IMR-90 (cell line): ENCODE data around the gene TK1. TPM values are rescaled to one million over a fixed set of nuclear protein-coding genes. Genes with fewer than 3 reads are reported as not detected.

Experiments
- ATAC-seq: fragments of 200-7000 bp; cut with Tn5 transposase; 2 replicates; pipeline ENCODE4 v1.9.1; 2020; ENCODE audit warnings: low read depth, mild to moderate bottlenecking, moderate library complexity
- BruUV-seq: library from RNA; stranded (reverse); fragments of 400-500 nt; replicated peaks from 2 replicates; lab custom pipeline; 2021; lab: Mats Ljungman, UMichigan
- CTCF ChIA-PET: fragments of 300-600 bp; formaldehyde crosslinking; extraction: SDS; loops from one replicate; lab custom pipeline; 2021; ENCODE audit warnings: antibody characterized with exemption; lab: Yijun Ruan, JAX
- POLR2A ChIA-PET: fragments of 300-600 bp; sonication (Branson Sonifier 250); formaldehyde crosslinking; loops from one replicate; lab custom pipeline; 2022; ENCODE audit warnings: antibody characterized with exemption; ENCODE audit not compliant: unreplicated experiment; lab: Charles Lee
- DNase-seq: peaks from one replicate; pipeline ENCODE4 v3.0.0; 2013
- H2AFZ ChIP-seq: replicated peaks from 2 replicates; pipeline ENCODE3; 2013; ENCODE audit warnings: low read length, mild to moderate bottlenecking; ENCODE audit not compliant: poor library complexity
- H2AK5ac ChIP-seq: 2 replicates; pipeline ENCODE4 v1.6.1; 2013; ENCODE audit warnings: low read depth, low read length, inconsistent platforms
- H2AK9ac ChIP-seq: replicated peaks from 2 replicates; pipeline ENCODE3; 2013; ENCODE audit warnings: mild to moderate bottlenecking, low read depth, low read length, moderate library complexity; ENCODE audit not compliant: poor library complexity
- H2BK120ac ChIP-seq: 2 replicates; pipeline ENCODE4 v1.6.1; 2013; ENCODE audit warnings: low read depth, low read length, inconsistent platforms
- H2BK15ac ChIP-seq: 3 replicates; pipeline ENCODE4 v1.6.1; 2013; ENCODE audit warnings: low read depth, low read length, inconsistent platforms
- H2BK20ac ChIP-seq: 2 replicates; pipeline ENCODE4 v1.6.1; 2013; ENCODE audit warnings: low read depth, mild to moderate bottlenecking, inconsistent platforms, low read length, moderate library complexity
- H2BK5ac ChIP-seq: 2 replicates; pipeline ENCODE4 v1.6.1; 2013; ENCODE audit warnings: mild to moderate bottlenecking, low read depth, low read length, inconsistent platforms; ENCODE audit not compliant: poor library complexity, severe bottlenecking
- H3K14ac ChIP-seq: replicated peaks from 2 replicates; pipeline ENCODE4 v1.6.1; 2013; ENCODE audit warnings: low read depth, low read length, inconsistent platforms
- H3K18ac ChIP-seq: 2 replicates; pipeline ENCODE4 v1.6.1; 2013; ENCODE audit warnings: low read depth, low read length, control low read depth
- H3K23ac ChIP-seq: 2 replicates; pipeline ENCODE4 v1.6.1; 2013; ENCODE audit warnings: low read depth, low read length, inconsistent platforms
- H3K27ac ChIP-seq: 2 replicates; pipeline ENCODE4 v1.5.1; 2013; ENCODE audit warnings: mild to moderate bottlenecking, control low read depth, low read length; ENCODE audit not compliant: insufficient read depth
- H3K27me3 ChIP-seq: 2 replicates; pipeline ENCODE4 v1.6.1; 2013; ENCODE audit warnings: low read length; ENCODE audit not compliant: control insufficient read depth, insufficient read depth
- H3K36me3 ChIP-seq: 2 replicates; pipeline ENCODE4 v1.6.1; 2013; ENCODE audit warnings: low read length, mixed read lengths; ENCODE audit not compliant: control insufficient read depth, insufficient read depth
- H3K4ac ChIP-seq: 2 replicates; pipeline ENCODE4 v1.6.1; 2013; ENCODE audit warnings: low read depth, low read length, inconsistent platforms
- H3K4me1 ChIP-seq: 2 replicates; pipeline ENCODE4 v1.6.1; 2013; ENCODE audit warnings: low read length, mixed read lengths; ENCODE audit not compliant: control insufficient read depth, insufficient read depth
- H3K4me2 ChIP-seq: 2 replicates; pipeline ENCODE4 v1.6.1; 2013; ENCODE audit warnings: low read depth, mild to moderate bottlenecking, control low read depth, low read length, moderate library complexity
- H3K4me3 ChIP-seq: 2 replicates; pipeline ENCODE4 v1.5.1; 2013; ENCODE audit warnings: low read depth, mild to moderate bottlenecking, control low read depth, low read length, moderate library complexity; ENCODE audit not compliant: insufficient read depth
- H3K56ac ChIP-seq: 2 replicates; pipeline ENCODE4 v1.6.1; 2013; ENCODE audit warnings: low read length, inconsistent platforms; ENCODE audit not compliant: insufficient read depth; ENCODE audit errors: extremely low read depth
- H3K79me1 ChIP-seq, 2 experiments: 2 replicates each; pipeline ENCODE4 v1.6.1; 2013; ENCODE audit warnings: low read length in 2 of 2, inconsistent platforms in 1 of 2, low read depth in 1 of 2
- H3K9ac ChIP-seq: 2 replicates; pipeline ENCODE4 v1.6.1; 2013; ENCODE audit warnings: low read depth, low read length, control low read depth
- H3K9me1 ChIP-seq: 2 replicates; pipeline ENCODE4 v1.6.1; 2013; ENCODE audit warnings: low read length, inconsistent platforms; ENCODE audit not compliant: insufficient read depth
- H3K9me3 ChIP-seq: 2 replicates; pipeline ENCODE4 v1.6.1; 2013; ENCODE audit warnings: low read length; ENCODE audit not compliant: control insufficient read depth, insufficient read depth
- H4K20me1 ChIP-seq: 2 replicates; pipeline ENCODE4 v1.6.1; 2013; ENCODE audit warnings: low read length, inconsistent platforms; ENCODE audit not compliant: insufficient read depth
- H4K5ac ChIP-seq: 2 replicates; pipeline ENCODE4 v1.6.1; 2013; ENCODE audit warnings: mild to moderate bottlenecking, low read depth, low read length, control low read depth
- H4K8ac ChIP-seq, 2 experiments: 2 replicates each; pipeline ENCODE4 v1.6.1; 2013; ENCODE audit warnings: low read depth in 2 of 2, low read length in 2 of 2, control low read depth in 1 of 2, inconsistent platforms in 1 of 2
- H4K91ac ChIP-seq: 2 replicates; pipeline ENCODE4 v1.6.1; 2013; ENCODE audit warnings: low read depth, low read length, inconsistent platforms; ENCODE audit not compliant: insufficient read depth
- BHLHE40 ChIP-seq: fragments of 150-350 bp; IDR thresholded peaks from 2 replicates; pipeline ENCODE4 v1.6.1; 2016; ENCODE audit warnings: mild to moderate bottlenecking, low read depth, low read length
- CEBPB ChIP-seq: IDR thresholded peaks from 2 replicates; pipeline ENCODE4 v1.6.1; 2012; ENCODE audit warnings: low read depth, low read length, improper control_type of control experiment
- CHD1 ChIP-seq: IDR thresholded peaks from 2 replicates; pipeline ENCODE4 v1.6.1; 2012; ENCODE audit warnings: low read depth, low read length, improper control_type of control experiment
- CTCF ChIP-seq: conservative IDR thresholded peaks from 2 replicates; pipeline ENCODE4 v1.5.1; 2012; ENCODE audit warnings: mild to moderate bottlenecking, low read depth, low read length, improper control_type of control experiment
- FOS ChIP-seq: fragments of 150-350 bp; IDR thresholded peaks from 2 replicates; pipeline ENCODE4 v1.6.1; 2016; ENCODE audit warnings: low read depth, low read length
- MAFK ChIP-seq: IDR thresholded peaks from 2 replicates; pipeline ENCODE4 v1.6.1; 2012; ENCODE audit warnings: low read depth, low read length, improper control_type of control experiment
- MXI1 ChIP-seq: IDR thresholded peaks from 2 replicates; pipeline ENCODE4 v1.6.1; 2012; ENCODE audit warnings: low read depth, mild to moderate bottlenecking, low read length, moderate library complexity, borderline replicate concordance
- NFE2L2 ChIP-seq: fragments of 150-350 bp; IDR thresholded peaks from 2 replicates; pipeline ENCODE4 v1.6.1; 2016; ENCODE audit warnings: low read depth, mild to moderate bottlenecking, low read length
- POLR2A ChIP-seq: IDR thresholded peaks from 2 replicates; pipeline ENCODE4 v1.6.1; 2012; ENCODE audit warnings: mild to moderate bottlenecking, low read depth, low read length
- RAD21 ChIP-seq: IDR thresholded peaks from 2 replicates; pipeline ENCODE4 v1.6.1; 2012; ENCODE audit warnings: low read length, improper control_type of control experiment
- RCOR1 ChIP-seq: IDR thresholded peaks from 2 replicates; pipeline ENCODE4 v1.6.1; 2012; ENCODE audit warnings: mild to moderate bottlenecking, low read length, improper control_type of control experiment; ENCODE audit not compliant: insufficient replicate concordance
- SMC3 ChIP-seq: fragments of 150-350 bp; IDR thresholded peaks from 2 replicates; pipeline ENCODE4 v1.6.1; 2016; ENCODE audit warnings: low read depth, mild to moderate bottlenecking, antibody characterized with exemption, low read length, moderate library complexity
- USF2 ChIP-seq: fragments of 150-350 bp; IDR thresholded peaks from 2 replicates; pipeline ENCODE4 v1.6.1; 2017; ENCODE audit warnings: mild to moderate bottlenecking, antibody characterized with exemption, low read length, low read depth
- WGBS, 2 experiments: methylation state at CpG; one replicate each; pipeline versions ENCODE4 v1.1.5 to v1.1.7; 2013; ENCODE audit warnings: missing lambda C conversion rate in 2 of 2; ENCODE audit not compliant: insufficient read length in 1 of 2; ENCODE audit errors: extremely low coverage in 2 of 2; 5-methylcytosine and 5-hydroxymethylcytosine counted together
- dilution Hi-C: fragments of 300-500 bp; cut with HindIII; formaldehyde crosslinking; loops from one replicate; pipeline ENCODE4 v1.14.3; 2018; ENCODE audit warnings: low sequenced_read_pairs; ENCODE audit not compliant: unreplicated experiment
- in situ Hi-C: fragments of 300-500 bp; cut with MboI; formaldehyde crosslinking; loops from 3 replicates; pipeline ENCODE4 v1.14.3; 2019; ENCODE audit warnings: low sequenced_read_pairs, inconsistent platforms, mixed read lengths
- intact Hi-C: fragments of 100-400 bp; cut with micrococcal nuclease; formaldehyde crosslinking; loops from 2 replicates; pipeline ENCODE4 v1.10.0; 2022
- polyA plus RNA-seq, 3 experiments: library from polyadenylated mRNA; depleted of rRNA; stranded (reverse); fragments of >200 nt; gene quantifications; 2 replicates each; pipeline ENCODE4 v1.2.3, GENCODE V29; 2012; ENCODE audit warnings: low replicate concordance in 1 of 3
- total RNA-seq: library from RNA; depleted of rRNA; stranded (reverse); fragments of >200 nt; gene quantifications from 2 replicates; pipeline ENCODE4 v1.2.3, GENCODE V29; 2012

TK1 gene
- total and polyA plus RNA-seq, 2 of the 4 experiments (the other 2 are of a cell fraction), result 150 to 219 TPM

GRCh38 chr17:78126895-78127238, 60.0 kb downstream of the TK1 start:
- CTCF ChIA-PET, result no interaction called here
- Histone ChIP-seq H3K9ac (no peak overlapping the region), H2AK5ac (no peak overlapping the region), H3K4me1 (peaks cover 2% of the 10 kb centered on the region; the same call in 1 of the 2 replicates), H3K14ac (no peak overlapping the region), H3K9me3 (no peaks in the 10 kb centered on the region), H3K4me2 (no peak overlapping the region), H2BK20ac (no peak overlapping the region), H3K4me3 (no peak overlapping the region), H3K27ac (no peak overlapping the region), H2AFZ (no peak overlapping the region), H3K9me1 (no peaks in the 10 kb centered on the region), H2BK5ac (no peak overlapping the region), H3K18ac (no peak overlapping the region), H2BK15ac (no peak overlapping the region), H3K4ac (no peak overlapping the region), H4K5ac (no peak overlapping the region), H4K91ac (no peak overlapping the region), H4K20me1 (no peaks in the 10 kb centered on the region; the same call in 1 of the 2 replicates), H3K56ac (no peak overlapping the region), H4K8ac (no peak overlapping the region), H3K36me3 (no peaks in the 10 kb centered on the region), H2AK9ac (no peak overlapping the region), H3K27me3 (peaks cover 52% of the 10 kb centered on the region), H3K23ac (no peak overlapping the region), H3K79me1 (no peaks in the 10 kb centered on the region), H2BK120ac (no peak overlapping the region)
- dilution Hi-C loops, result no loop called here
- BruUV-seq, result no TSS peak
- in situ Hi-C loops, result no loop called here
- intact Hi-C loops, result no loop called here
- 100% methylated on average over 1 of the region's 6 CpGs; no CpG with 5 or more reads in 1 of the 2 experiments for WGBS, 2 experiments
- DNase-seq, result no peak
- TF ChIP-seq MXI1 (no peak), CEBPB (no peak), RAD21 (no peak), CTCF (no peak), FOS (no peak), MAFK (no peak), SMC3 (no peak), BHLHE40 (no peak), POLR2A (no peak), USF2 (no peak), RCOR1 (no peak), CHD1 (no peak), NFE2L2 (no peak)
- ATAC-seq, result no peak
- POLR2A ChIA-PET, result no interaction called here
